GM12875 (cell line): ENCODE results near the gene PC.

Experiments
- H3K4me3 ChIP-seq: one replicate; pipeline ENCODE4 v1.5.1; 2011; ENCODE audit warnings: low read depth, low read length, control low read depth
- TF ChIP-seq, protein P1 (sequence below): IDR thresholded peaks from 2 replicates; pipeline ENCODE4 v1.5.1; 2011; ENCODE audit warnings: low read depth, mild to moderate bottlenecking, control low read depth, inconsistent platforms, low read length, moderate library complexity, borderline replicate concordance; ENCODE audit not compliant: insufficient read depth

Gene PC

DNA sequence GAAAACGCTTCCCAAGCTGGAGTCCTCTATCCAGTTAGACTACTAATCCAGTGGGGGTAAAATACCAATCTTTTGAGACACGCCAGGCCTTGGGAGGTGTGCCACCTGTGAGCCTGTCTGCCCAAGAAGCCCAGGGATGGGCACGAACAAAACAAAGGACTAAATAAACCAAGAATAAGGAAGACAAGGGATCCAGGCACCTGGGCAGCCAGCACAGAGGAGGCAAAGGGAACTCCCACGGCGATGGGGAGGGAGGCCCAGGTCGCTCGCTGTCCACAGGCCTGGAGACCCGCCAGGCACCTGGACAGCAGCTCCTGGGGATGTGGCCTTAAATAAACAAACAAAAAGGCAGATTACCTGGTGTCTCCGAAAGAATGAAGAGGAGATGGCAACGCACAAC, 69.9 kb downstream of the PC start:
- no peak overlapping the region for H3K4me3 ChIP-seq
- TF ChIP-seq, protein P1, sequence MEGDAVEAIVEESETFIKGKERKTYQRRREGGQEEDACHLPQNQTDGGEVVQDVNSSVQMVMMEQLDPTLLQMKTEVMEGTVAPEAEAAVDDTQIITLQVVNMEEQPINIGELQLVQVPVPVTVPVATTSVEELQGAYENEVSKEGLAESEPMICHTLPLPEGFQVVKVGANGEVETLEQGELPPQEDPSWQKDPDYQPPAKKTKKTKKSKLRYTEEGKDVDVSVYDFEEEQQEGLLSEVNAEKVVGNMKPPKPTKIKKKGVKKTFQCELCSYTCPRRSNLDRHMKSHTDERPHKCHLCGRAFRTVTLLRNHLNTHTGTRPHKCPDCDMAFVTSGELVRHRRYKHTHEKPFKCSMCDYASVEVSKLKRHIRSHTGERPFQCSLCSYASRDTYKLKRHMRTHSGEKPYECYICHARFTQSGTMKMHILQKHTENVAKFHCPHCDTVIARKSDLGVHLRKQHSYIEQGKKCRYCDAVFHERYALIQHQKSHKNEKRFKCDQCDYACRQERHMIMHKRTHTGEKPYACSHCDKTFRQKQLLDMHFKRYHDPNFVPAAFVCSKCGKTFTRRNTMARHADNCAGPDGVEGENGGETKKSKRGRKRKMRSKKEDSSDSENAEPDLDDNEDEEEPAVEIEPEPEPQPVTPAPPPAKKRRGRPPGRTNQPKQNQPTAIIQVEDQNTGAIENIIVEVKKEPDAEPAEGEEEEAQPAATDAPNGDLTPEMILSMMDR, result no peak

GRCh38 chr11:66887526-66887925, 70.7 kb downstream of the PC start:
- TF ChIP-seq, protein P1, result no peak
- H3K4me3 ChIP-seq, result no peak overlapping the region

DNA sequence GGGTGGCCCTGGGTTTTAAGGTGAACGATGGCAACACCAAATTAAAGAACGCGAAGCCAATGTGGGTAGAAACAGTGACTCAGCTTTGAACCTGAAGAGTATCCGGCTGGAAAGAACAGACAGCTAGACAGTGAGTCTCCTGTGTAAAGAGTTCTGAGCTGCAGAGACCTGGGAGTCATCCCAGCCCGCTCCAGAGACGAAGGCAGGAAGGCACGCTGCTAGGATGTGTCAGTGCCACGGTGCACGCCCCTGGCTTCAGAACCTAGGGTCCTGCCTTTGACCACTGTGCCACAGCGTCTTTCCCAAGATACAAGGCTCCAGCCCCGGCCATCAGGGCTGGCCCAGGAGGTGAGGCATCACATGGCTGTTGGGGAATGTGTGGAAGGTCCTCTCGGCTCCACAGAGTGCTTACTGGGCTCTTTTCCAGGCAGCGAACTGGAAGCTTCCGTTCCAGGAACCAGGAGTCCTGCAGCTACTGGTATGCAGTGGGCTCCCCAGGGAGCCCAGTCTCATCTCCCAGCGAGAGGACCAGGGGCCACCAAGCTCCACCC, 71.4 kb downstream of the PC start:
- TF ChIP-seq, protein P1, result no peak
- no peak overlapping the region for H3K4me3 ChIP-seq

- TF ChIP-seq, protein P1, result no peak
- H3K4me3 ChIP-seq, result no peak overlapping the region
Observed at GRCh38 chr11:66885950-66886440, 72.2 kb downstream of the PC start.

GRCh38 chr11:66885469-66885868, 72.7 kb downstream of the PC start:
- TF ChIP-seq, protein P1, result no peak
- H3K4me3 ChIP-seq, result no peak overlapping the region

GRCh38 chr11:66884443-66884842, 73.7 kb downstream of the PC start:
- TF ChIP-seq, protein P1, result no peak

More at GRCh38 chr11:66884443-66884842, 73.7 kb downstream of the PC start:
- no peak overlapping the region for H3K4me3 ChIP-seq
